IMR-90 (cell line): ENCODE measurements around the gene UGT1A1. TPM values are rescaled to one million over a fixed set of nuclear protein-coding genes. Genes with fewer than 3 reads are reported as not detected.

ENCODE experiments used
- ATAC-seq: fragments of 200-7000 bp; cut with Tn5 transposase; 2 replicates; pipeline ENCODE4 v1.9.1; 2020; ENCODE audit warnings: low read depth, mild to moderate bottlenecking, moderate library complexity
- BruUV-seq: library from RNA; stranded (reverse); fragments of 400-500 nt; replicated peaks from 2 replicates; lab custom pipeline; 2021; lab: Mats Ljungman, UMichigan
- CTCF ChIA-PET: fragments of 300-600 bp; formaldehyde crosslinking; extraction: SDS; loops from one replicate; lab custom pipeline; 2021; ENCODE audit warnings: antibody characterized with exemption; lab: Yijun Ruan, JAX
- POLR2A ChIA-PET: fragments of 300-600 bp; sonication (Branson Sonifier 250); formaldehyde crosslinking; loops from one replicate; lab custom pipeline; 2022; ENCODE audit warnings: antibody characterized with exemption; ENCODE audit not compliant: unreplicated experiment; lab: Charles Lee
- DNase-seq: peaks from one replicate; pipeline ENCODE4 v3.0.0; 2013
- H2AFZ ChIP-seq: replicated peaks from 2 replicates; pipeline ENCODE3; 2013; ENCODE audit warnings: low read length, mild to moderate bottlenecking; ENCODE audit not compliant: poor library complexity
- H2AK5ac ChIP-seq: 2 replicates; pipeline ENCODE4 v1.6.1; 2013; ENCODE audit warnings: low read depth, low read length, inconsistent platforms
- H2AK9ac ChIP-seq: replicated peaks from 2 replicates; pipeline ENCODE3; 2013; ENCODE audit warnings: mild to moderate bottlenecking, low read depth, low read length, moderate library complexity; ENCODE audit not compliant: poor library complexity
- H2BK120ac ChIP-seq: 2 replicates; pipeline ENCODE4 v1.6.1; 2013; ENCODE audit warnings: low read depth, low read length, inconsistent platforms
- H2BK15ac ChIP-seq: 3 replicates; pipeline ENCODE4 v1.6.1; 2013; ENCODE audit warnings: low read depth, low read length, inconsistent platforms
- H2BK20ac ChIP-seq: 2 replicates; pipeline ENCODE4 v1.6.1; 2013; ENCODE audit warnings: low read depth, mild to moderate bottlenecking, inconsistent platforms, low read length, moderate library complexity
- H2BK5ac ChIP-seq: 2 replicates; pipeline ENCODE4 v1.6.1; 2013; ENCODE audit warnings: mild to moderate bottlenecking, low read depth, low read length, inconsistent platforms; ENCODE audit not compliant: poor library complexity, severe bottlenecking
- H3K14ac ChIP-seq: replicated peaks from 2 replicates; pipeline ENCODE4 v1.6.1; 2013; ENCODE audit warnings: low read depth, low read length, inconsistent platforms
- H3K18ac ChIP-seq: 2 replicates; pipeline ENCODE4 v1.6.1; 2013; ENCODE audit warnings: low read depth, low read length, control low read depth
- H3K23ac ChIP-seq: 2 replicates; pipeline ENCODE4 v1.6.1; 2013; ENCODE audit warnings: low read depth, low read length, inconsistent platforms
- H3K27ac ChIP-seq: 2 replicates; pipeline ENCODE4 v1.5.1; 2013; ENCODE audit warnings: mild to moderate bottlenecking, control low read depth, low read length; ENCODE audit not compliant: insufficient read depth
- H3K27me3 ChIP-seq: 2 replicates; pipeline ENCODE4 v1.6.1; 2013; ENCODE audit warnings: low read length; ENCODE audit not compliant: control insufficient read depth, insufficient read depth
- H3K36me3 ChIP-seq: 2 replicates; pipeline ENCODE4 v1.6.1; 2013; ENCODE audit warnings: low read length, mixed read lengths; ENCODE audit not compliant: control insufficient read depth, insufficient read depth
- H3K4ac ChIP-seq: 2 replicates; pipeline ENCODE4 v1.6.1; 2013; ENCODE audit warnings: low read depth, low read length, inconsistent platforms
- H3K4me1 ChIP-seq: 2 replicates; pipeline ENCODE4 v1.6.1; 2013; ENCODE audit warnings: low read length, mixed read lengths; ENCODE audit not compliant: control insufficient read depth, insufficient read depth
- H3K4me2 ChIP-seq: 2 replicates; pipeline ENCODE4 v1.6.1; 2013; ENCODE audit warnings: low read depth, mild to moderate bottlenecking, control low read depth, low read length, moderate library complexity
- H3K4me3 ChIP-seq: 2 replicates; pipeline ENCODE4 v1.5.1; 2013; ENCODE audit warnings: low read depth, mild to moderate bottlenecking, control low read depth, low read length, moderate library complexity; ENCODE audit not compliant: insufficient read depth
- H3K56ac ChIP-seq: 2 replicates; pipeline ENCODE4 v1.6.1; 2013; ENCODE audit warnings: low read length, inconsistent platforms; ENCODE audit not compliant: insufficient read depth; ENCODE audit errors: extremely low read depth
- H3K79me1 ChIP-seq, 2 experiments: 2 replicates each; pipeline ENCODE4 v1.6.1; 2013; ENCODE audit warnings: low read length in 2 of 2, inconsistent platforms in 1 of 2, low read depth in 1 of 2
- H3K9ac ChIP-seq: 2 replicates; pipeline ENCODE4 v1.6.1; 2013; ENCODE audit warnings: low read depth, low read length, control low read depth
- H3K9me1 ChIP-seq: 2 replicates; pipeline ENCODE4 v1.6.1; 2013; ENCODE audit warnings: low read length, inconsistent platforms; ENCODE audit not compliant: insufficient read depth
- H3K9me3 ChIP-seq: 2 replicates; pipeline ENCODE4 v1.6.1; 2013; ENCODE audit warnings: low read length; ENCODE audit not compliant: control insufficient read depth, insufficient read depth
- H4K20me1 ChIP-seq: 2 replicates; pipeline ENCODE4 v1.6.1; 2013; ENCODE audit warnings: low read length, inconsistent platforms; ENCODE audit not compliant: insufficient read depth
- H4K5ac ChIP-seq: 2 replicates; pipeline ENCODE4 v1.6.1; 2013; ENCODE audit warnings: mild to moderate bottlenecking, low read depth, low read length, control low read depth
- H4K8ac ChIP-seq, 2 experiments: 2 replicates each; pipeline ENCODE4 v1.6.1; 2013; ENCODE audit warnings: low read depth in 2 of 2, low read length in 2 of 2, control low read depth in 1 of 2, inconsistent platforms in 1 of 2
- H4K91ac ChIP-seq: 2 replicates; pipeline ENCODE4 v1.6.1; 2013; ENCODE audit warnings: low read depth, low read length, inconsistent platforms; ENCODE audit not compliant: insufficient read depth
- MAFK ChIP-seq: IDR thresholded peaks from 2 replicates; pipeline ENCODE4 v1.6.1; 2012; ENCODE audit warnings: low read depth, low read length, improper control_type of control experiment
- MAZ ChIP-seq: IDR thresholded peaks from 2 replicates; pipeline ENCODE4 v1.6.1; 2012; ENCODE audit warnings: low read depth, mild to moderate bottlenecking, low read length, improper control_type of control experiment, moderate library complexity, borderline replicate concordance
- MXI1 ChIP-seq: IDR thresholded peaks from 2 replicates; pipeline ENCODE4 v1.6.1; 2012; ENCODE audit warnings: low read depth, mild to moderate bottlenecking, low read length, moderate library complexity, borderline replicate concordance
- NFE2L2 ChIP-seq: fragments of 150-350 bp; IDR thresholded peaks from 2 replicates; pipeline ENCODE4 v1.6.1; 2016; ENCODE audit warnings: low read depth, mild to moderate bottlenecking, low read length
- POLR2A ChIP-seq: IDR thresholded peaks from 2 replicates; pipeline ENCODE4 v1.6.1; 2012; ENCODE audit warnings: mild to moderate bottlenecking, low read depth, low read length
- RFX5 ChIP-seq: IDR thresholded peaks from 2 replicates; pipeline ENCODE4 v1.8.0; 2012; ENCODE audit warnings: low read depth, mild to moderate bottlenecking, low read length, moderate library complexity
- SMC3 ChIP-seq: fragments of 150-350 bp; IDR thresholded peaks from 2 replicates; pipeline ENCODE4 v1.6.1; 2016; ENCODE audit warnings: low read depth, mild to moderate bottlenecking, antibody characterized with exemption, low read length, moderate library complexity
- WGBS, 2 experiments: methylation state at CpG; one replicate each; pipeline versions ENCODE4 v1.1.5 to v1.1.7; 2013; ENCODE audit warnings: missing lambda C conversion rate in 2 of 2; ENCODE audit not compliant: insufficient read length in 1 of 2; ENCODE audit errors: extremely low coverage in 2 of 2; 5-methylcytosine and 5-hydroxymethylcytosine counted together
- dilution Hi-C: fragments of 300-500 bp; cut with HindIII; formaldehyde crosslinking; loops from one replicate; pipeline ENCODE4 v1.14.3; 2018; ENCODE audit warnings: low sequenced_read_pairs; ENCODE audit not compliant: unreplicated experiment
- in situ Hi-C: fragments of 300-500 bp; cut with MboI; formaldehyde crosslinking; loops from 3 replicates; pipeline ENCODE4 v1.14.3; 2019; ENCODE audit warnings: low sequenced_read_pairs, inconsistent platforms, mixed read lengths
- intact Hi-C: fragments of 100-400 bp; cut with micrococcal nuclease; formaldehyde crosslinking; loops from 2 replicates; pipeline ENCODE4 v1.10.0; 2022
- polyA plus RNA-seq, 3 experiments: library from polyadenylated mRNA; depleted of rRNA; stranded (reverse); fragments of >200 nt; gene quantifications; 2 replicates each; pipeline ENCODE4 v1.2.3, GENCODE V29; 2012; ENCODE audit warnings: low replicate concordance in 1 of 3
- total RNA-seq: library from RNA; depleted of rRNA; stranded (reverse); fragments of >200 nt; gene quantifications from 2 replicates; pipeline ENCODE4 v1.2.3, GENCODE V29; 2012
- TF ChIP-seq, protein P1 (sequence below): conservative IDR thresholded peaks from 2 replicates; pipeline ENCODE4 v1.5.1; 2012; ENCODE audit warnings: mild to moderate bottlenecking, low read depth, low read length, improper control_type of control experiment
- TF ChIP-seq, protein P2 (sequence below): fragments of 150-350 bp; IDR thresholded peaks from 2 replicates; pipeline ENCODE4 v1.6.1; 2017; ENCODE audit warnings: mild to moderate bottlenecking, antibody characterized with exemption, low read length, low read depth
- TF ChIP-seq, protein P3 (sequence below): fragments of 150-350 bp; IDR thresholded peaks from 2 replicates; pipeline ENCODE4 v1.6.1; 2016; ENCODE audit warnings: low read depth, mild to moderate bottlenecking, low read length, moderate library complexity, borderline replicate concordance

UGT1A1 gene
- total and polyA plus RNA-seq, 2 of the 4 experiments (the other 2 are of a cell fraction): not detected

GRCh38 chr2:233795735-233796171, 35.7 kb downstream of the UGT1A1 start:
- no peak overlapping the region for H2AFZ ChIP-seq
- H2BK5ac ChIP-seq: no peak overlapping the region
- H4K8ac ChIP-seq: no peak overlapping the region
- peaks cover 8% of the 10 kb centered on the region for H3K27me3 ChIP-seq
- H4K91ac ChIP-seq: no peak overlapping the region
- no peaks in the 10 kb centered on the region for H3K4me1 ChIP-seq
- WGBS, 2 experiments: 72% methylated on average over 9 of the region's 13 CpGs; no CpG with 5 or more reads in 1 of the 2 experiments
- no peak overlapping the region for H2BK20ac ChIP-seq
- no peaks in the 10 kb centered on the region for H3K36me3 ChIP-seq
- TF ChIP-seq MAZ (no peak), POLR2A (no peak), SMC3 (no peak), RFX5 (no peak), MAFK (no peak), NFE2L2 (no peak), MXI1 (no peak)
- TF ChIP-seq, protein P1, sequence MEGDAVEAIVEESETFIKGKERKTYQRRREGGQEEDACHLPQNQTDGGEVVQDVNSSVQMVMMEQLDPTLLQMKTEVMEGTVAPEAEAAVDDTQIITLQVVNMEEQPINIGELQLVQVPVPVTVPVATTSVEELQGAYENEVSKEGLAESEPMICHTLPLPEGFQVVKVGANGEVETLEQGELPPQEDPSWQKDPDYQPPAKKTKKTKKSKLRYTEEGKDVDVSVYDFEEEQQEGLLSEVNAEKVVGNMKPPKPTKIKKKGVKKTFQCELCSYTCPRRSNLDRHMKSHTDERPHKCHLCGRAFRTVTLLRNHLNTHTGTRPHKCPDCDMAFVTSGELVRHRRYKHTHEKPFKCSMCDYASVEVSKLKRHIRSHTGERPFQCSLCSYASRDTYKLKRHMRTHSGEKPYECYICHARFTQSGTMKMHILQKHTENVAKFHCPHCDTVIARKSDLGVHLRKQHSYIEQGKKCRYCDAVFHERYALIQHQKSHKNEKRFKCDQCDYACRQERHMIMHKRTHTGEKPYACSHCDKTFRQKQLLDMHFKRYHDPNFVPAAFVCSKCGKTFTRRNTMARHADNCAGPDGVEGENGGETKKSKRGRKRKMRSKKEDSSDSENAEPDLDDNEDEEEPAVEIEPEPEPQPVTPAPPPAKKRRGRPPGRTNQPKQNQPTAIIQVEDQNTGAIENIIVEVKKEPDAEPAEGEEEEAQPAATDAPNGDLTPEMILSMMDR: no peak
- TF ChIP-seq, protein P2, sequence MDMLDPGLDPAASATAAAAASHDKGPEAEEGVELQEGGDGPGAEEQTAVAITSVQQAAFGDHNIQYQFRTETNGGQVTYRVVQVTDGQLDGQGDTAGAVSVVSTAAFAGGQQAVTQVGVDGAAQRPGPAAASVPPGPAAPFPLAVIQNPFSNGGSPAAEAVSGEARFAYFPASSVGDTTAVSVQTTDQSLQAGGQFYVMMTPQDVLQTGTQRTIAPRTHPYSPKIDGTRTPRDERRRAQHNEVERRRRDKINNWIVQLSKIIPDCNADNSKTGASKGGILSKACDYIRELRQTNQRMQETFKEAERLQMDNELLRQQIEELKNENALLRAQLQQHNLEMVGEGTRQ: no peak
- TF ChIP-seq, protein P3, sequence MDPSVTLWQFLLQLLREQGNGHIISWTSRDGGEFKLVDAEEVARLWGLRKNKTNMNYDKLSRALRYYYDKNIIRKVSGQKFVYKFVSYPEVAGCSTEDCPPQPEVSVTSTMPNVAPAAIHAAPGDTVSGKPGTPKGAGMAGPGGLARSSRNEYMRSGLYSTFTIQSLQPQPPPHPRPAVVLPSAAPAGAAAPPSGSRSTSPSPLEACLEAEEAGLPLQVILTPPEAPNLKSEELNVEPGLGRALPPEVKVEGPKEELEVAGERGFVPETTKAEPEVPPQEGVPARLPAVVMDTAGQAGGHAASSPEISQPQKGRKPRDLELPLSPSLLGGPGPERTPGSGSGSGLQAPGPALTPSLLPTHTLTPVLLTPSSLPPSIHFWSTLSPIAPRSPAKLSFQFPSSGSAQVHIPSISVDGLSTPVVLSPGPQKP: no peak
- no peak overlapping the region for H2BK120ac ChIP-seq
- no peak overlapping the region for H3K14ac ChIP-seq
- dilution Hi-C loops: no loop called here
- H3K23ac ChIP-seq: no peak overlapping the region
- ChIA-PET CTCF (no interaction called here), POLR2A (no interaction called here)
- H4K20me1 ChIP-seq: no peaks in the 10 kb centered on the region
- no peaks in the 10 kb centered on the region for H3K9me1 ChIP-seq
- intact Hi-C loops: no loop called here
- no peak overlapping the region for H2AK5ac ChIP-seq
- no peaks in the 10 kb centered on the region for H3K79me1 ChIP-seq
- H2AK9ac ChIP-seq: no peak overlapping the region
- no peak for ATAC-seq
- DNase-seq: no peak
- no TSS peak for BruUV-seq
- H3K9ac ChIP-seq: no peak overlapping the region
- H3K4me2 ChIP-seq: no peak overlapping the region
- H3K56ac ChIP-seq: no peak overlapping the region
- H2BK15ac ChIP-seq: no peak overlapping the region
- no peak overlapping the region for H3K4me3 ChIP-seq
- H3K18ac ChIP-seq: no peak overlapping the region
- H3K4ac ChIP-seq: no peak overlapping the region
- in situ Hi-C loops: no loop called here
- no peak overlapping the region for H4K5ac ChIP-seq
- H3K9me3 ChIP-seq: no peaks in the 10 kb centered on the region; the same call in 1 of the 2 replicates
- H3K27ac ChIP-seq: no peak overlapping the region
